Testis (tissue), 2 donors: ENCODE data around the gene CKAP2L.

Experiments used
- POLR2A ChIP-seq: fragments of 450-650 bp; IDR thresholded peaks from one replicate; pipeline ENCODE4 v1.6.1; 2017; ENCODE audit warnings: antibody characterized with exemption, mild to moderate bottlenecking, moderate library complexity
- TF ChIP-seq, protein P1 (sequence below), 3 experiments: fragments of 450-650 bp in 2 of 3; fragments of 200-600 bp in 1 of 3; sonication (generic) in 1 of 3; IDR thresholded peaks; one replicate each; pipeline ENCODE4 v1.5.1; 2016 to 2019; ENCODE audit warnings: antibody characterized with exemption in 3 of 3, mild to moderate bottlenecking in 2 of 3, moderate library complexity in 1 of 3

- TF ChIP-seq, protein P1, sequence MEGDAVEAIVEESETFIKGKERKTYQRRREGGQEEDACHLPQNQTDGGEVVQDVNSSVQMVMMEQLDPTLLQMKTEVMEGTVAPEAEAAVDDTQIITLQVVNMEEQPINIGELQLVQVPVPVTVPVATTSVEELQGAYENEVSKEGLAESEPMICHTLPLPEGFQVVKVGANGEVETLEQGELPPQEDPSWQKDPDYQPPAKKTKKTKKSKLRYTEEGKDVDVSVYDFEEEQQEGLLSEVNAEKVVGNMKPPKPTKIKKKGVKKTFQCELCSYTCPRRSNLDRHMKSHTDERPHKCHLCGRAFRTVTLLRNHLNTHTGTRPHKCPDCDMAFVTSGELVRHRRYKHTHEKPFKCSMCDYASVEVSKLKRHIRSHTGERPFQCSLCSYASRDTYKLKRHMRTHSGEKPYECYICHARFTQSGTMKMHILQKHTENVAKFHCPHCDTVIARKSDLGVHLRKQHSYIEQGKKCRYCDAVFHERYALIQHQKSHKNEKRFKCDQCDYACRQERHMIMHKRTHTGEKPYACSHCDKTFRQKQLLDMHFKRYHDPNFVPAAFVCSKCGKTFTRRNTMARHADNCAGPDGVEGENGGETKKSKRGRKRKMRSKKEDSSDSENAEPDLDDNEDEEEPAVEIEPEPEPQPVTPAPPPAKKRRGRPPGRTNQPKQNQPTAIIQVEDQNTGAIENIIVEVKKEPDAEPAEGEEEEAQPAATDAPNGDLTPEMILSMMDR (IDR thresholded peaks at IDR 0.05): no peak
- no peak for TF ChIP-seq POLR2A
Observed at GRCh38 chr2:112805542-112805941, 41.1 kb upstream of the CKAP2L start.
